IMR-90 (cell line): Measurements from ENCODE around the gene COLEC11. TPM values are rescaled to one million over a fixed set of nuclear protein-coding genes. Genes with fewer than 3 reads are reported as not detected.

ENCODE experiments used
- ATAC-seq: fragments of 200-7000 bp; cut with Tn5 transposase; 2 replicates; pipeline ENCODE4 v1.9.1; 2020; ENCODE audit warnings: low read depth, mild to moderate bottlenecking, moderate library complexity
- BruUV-seq: library from RNA; stranded (reverse); fragments of 400-500 nt; replicated peaks from 2 replicates; lab custom pipeline; 2021; lab: Mats Ljungman, UMichigan
- CTCF ChIA-PET: fragments of 300-600 bp; formaldehyde crosslinking; extraction: SDS; loops from one replicate; lab custom pipeline; 2021; ENCODE audit warnings: antibody characterized with exemption; lab: Yijun Ruan, JAX
- POLR2A ChIA-PET: fragments of 300-600 bp; sonication (Branson Sonifier 250); formaldehyde crosslinking; loops from one replicate; lab custom pipeline; 2022; ENCODE audit warnings: antibody characterized with exemption; ENCODE audit not compliant: unreplicated experiment; lab: Charles Lee
- DNase-seq: peaks from one replicate; pipeline ENCODE4 v3.0.0; 2013
- H2AFZ ChIP-seq: replicated peaks from 2 replicates; pipeline ENCODE3; 2013; ENCODE audit warnings: low read length, mild to moderate bottlenecking; ENCODE audit not compliant: poor library complexity
- H2AK5ac ChIP-seq: 2 replicates; pipeline ENCODE4 v1.6.1; 2013; ENCODE audit warnings: low read depth, low read length, inconsistent platforms
- H2AK9ac ChIP-seq: replicated peaks from 2 replicates; pipeline ENCODE3; 2013; ENCODE audit warnings: mild to moderate bottlenecking, low read depth, low read length, moderate library complexity; ENCODE audit not compliant: poor library complexity
- H2BK120ac ChIP-seq: 2 replicates; pipeline ENCODE4 v1.6.1; 2013; ENCODE audit warnings: low read depth, low read length, inconsistent platforms
- H2BK15ac ChIP-seq: 3 replicates; pipeline ENCODE4 v1.6.1; 2013; ENCODE audit warnings: low read depth, low read length, inconsistent platforms
- H2BK20ac ChIP-seq: 2 replicates; pipeline ENCODE4 v1.6.1; 2013; ENCODE audit warnings: low read depth, mild to moderate bottlenecking, inconsistent platforms, low read length, moderate library complexity
- H2BK5ac ChIP-seq: 2 replicates; pipeline ENCODE4 v1.6.1; 2013; ENCODE audit warnings: mild to moderate bottlenecking, low read depth, low read length, inconsistent platforms; ENCODE audit not compliant: poor library complexity, severe bottlenecking
- H3K14ac ChIP-seq: replicated peaks from 2 replicates; pipeline ENCODE4 v1.6.1; 2013; ENCODE audit warnings: low read depth, low read length, inconsistent platforms
- H3K18ac ChIP-seq: 2 replicates; pipeline ENCODE4 v1.6.1; 2013; ENCODE audit warnings: low read depth, low read length, control low read depth
- H3K23ac ChIP-seq: 2 replicates; pipeline ENCODE4 v1.6.1; 2013; ENCODE audit warnings: low read depth, low read length, inconsistent platforms
- H3K27ac ChIP-seq: 2 replicates; pipeline ENCODE4 v1.5.1; 2013; ENCODE audit warnings: mild to moderate bottlenecking, control low read depth, low read length; ENCODE audit not compliant: insufficient read depth
- H3K27me3 ChIP-seq: 2 replicates; pipeline ENCODE4 v1.6.1; 2013; ENCODE audit warnings: low read length; ENCODE audit not compliant: control insufficient read depth, insufficient read depth
- H3K36me3 ChIP-seq: 2 replicates; pipeline ENCODE4 v1.6.1; 2013; ENCODE audit warnings: low read length, mixed read lengths; ENCODE audit not compliant: control insufficient read depth, insufficient read depth
- H3K4ac ChIP-seq: 2 replicates; pipeline ENCODE4 v1.6.1; 2013; ENCODE audit warnings: low read depth, low read length, inconsistent platforms
- H3K4me1 ChIP-seq: 2 replicates; pipeline ENCODE4 v1.6.1; 2013; ENCODE audit warnings: low read length, mixed read lengths; ENCODE audit not compliant: control insufficient read depth, insufficient read depth
- H3K4me2 ChIP-seq: 2 replicates; pipeline ENCODE4 v1.6.1; 2013; ENCODE audit warnings: low read depth, mild to moderate bottlenecking, control low read depth, low read length, moderate library complexity
- H3K4me3 ChIP-seq: 2 replicates; pipeline ENCODE4 v1.5.1; 2013; ENCODE audit warnings: low read depth, mild to moderate bottlenecking, control low read depth, low read length, moderate library complexity; ENCODE audit not compliant: insufficient read depth
- H3K56ac ChIP-seq: 2 replicates; pipeline ENCODE4 v1.6.1; 2013; ENCODE audit warnings: low read length, inconsistent platforms; ENCODE audit not compliant: insufficient read depth; ENCODE audit errors: extremely low read depth
- H3K79me1 ChIP-seq, 2 experiments: 2 replicates each; pipeline ENCODE4 v1.6.1; 2013; ENCODE audit warnings: low read length in 2 of 2, inconsistent platforms in 1 of 2, low read depth in 1 of 2
- H3K9ac ChIP-seq: 2 replicates; pipeline ENCODE4 v1.6.1; 2013; ENCODE audit warnings: low read depth, low read length, control low read depth
- H3K9me1 ChIP-seq: 2 replicates; pipeline ENCODE4 v1.6.1; 2013; ENCODE audit warnings: low read length, inconsistent platforms; ENCODE audit not compliant: insufficient read depth
- H3K9me3 ChIP-seq: 2 replicates; pipeline ENCODE4 v1.6.1; 2013; ENCODE audit warnings: low read length; ENCODE audit not compliant: control insufficient read depth, insufficient read depth
- H4K20me1 ChIP-seq: 2 replicates; pipeline ENCODE4 v1.6.1; 2013; ENCODE audit warnings: low read length, inconsistent platforms; ENCODE audit not compliant: insufficient read depth
- H4K5ac ChIP-seq: 2 replicates; pipeline ENCODE4 v1.6.1; 2013; ENCODE audit warnings: mild to moderate bottlenecking, low read depth, low read length, control low read depth
- H4K8ac ChIP-seq, 2 experiments: 2 replicates each; pipeline ENCODE4 v1.6.1; 2013; ENCODE audit warnings: low read depth in 2 of 2, low read length in 2 of 2, control low read depth in 1 of 2, inconsistent platforms in 1 of 2
- H4K91ac ChIP-seq: 2 replicates; pipeline ENCODE4 v1.6.1; 2013; ENCODE audit warnings: low read depth, low read length, inconsistent platforms; ENCODE audit not compliant: insufficient read depth
- BHLHE40 ChIP-seq: fragments of 150-350 bp; IDR thresholded peaks from 2 replicates; pipeline ENCODE4 v1.6.1; 2016; ENCODE audit warnings: mild to moderate bottlenecking, low read depth, low read length
- CTCF ChIP-seq: conservative IDR thresholded peaks from 2 replicates; pipeline ENCODE4 v1.5.1; 2012; ENCODE audit warnings: mild to moderate bottlenecking, low read depth, low read length, improper control_type of control experiment
- ELK1 ChIP-seq: fragments of 150-350 bp; IDR thresholded peaks from 2 replicates; pipeline ENCODE4 v1.6.1; 2016; ENCODE audit warnings: low read depth, mild to moderate bottlenecking, low read length, moderate library complexity, borderline replicate concordance
- MAFK ChIP-seq: IDR thresholded peaks from 2 replicates; pipeline ENCODE4 v1.6.1; 2012; ENCODE audit warnings: low read depth, low read length, improper control_type of control experiment
- NFE2L2 ChIP-seq: fragments of 150-350 bp; IDR thresholded peaks from 2 replicates; pipeline ENCODE4 v1.6.1; 2016; ENCODE audit warnings: low read depth, mild to moderate bottlenecking, low read length
- POLR2A ChIP-seq: IDR thresholded peaks from 2 replicates; pipeline ENCODE4 v1.6.1; 2012; ENCODE audit warnings: mild to moderate bottlenecking, low read depth, low read length
- RCOR1 ChIP-seq: IDR thresholded peaks from 2 replicates; pipeline ENCODE4 v1.6.1; 2012; ENCODE audit warnings: mild to moderate bottlenecking, low read length, improper control_type of control experiment; ENCODE audit not compliant: insufficient replicate concordance
- SMC3 ChIP-seq: fragments of 150-350 bp; IDR thresholded peaks from 2 replicates; pipeline ENCODE4 v1.6.1; 2016; ENCODE audit warnings: low read depth, mild to moderate bottlenecking, antibody characterized with exemption, low read length, moderate library complexity
- USF2 ChIP-seq: fragments of 150-350 bp; IDR thresholded peaks from 2 replicates; pipeline ENCODE4 v1.6.1; 2017; ENCODE audit warnings: mild to moderate bottlenecking, antibody characterized with exemption, low read length, low read depth
- WGBS, 2 experiments: methylation state at CpG; one replicate each; pipeline versions ENCODE4 v1.1.5 to v1.1.7; 2013; ENCODE audit warnings: missing lambda C conversion rate in 2 of 2; ENCODE audit not compliant: insufficient read length in 1 of 2; ENCODE audit errors: extremely low coverage in 2 of 2; 5-methylcytosine and 5-hydroxymethylcytosine counted together
- dilution Hi-C: fragments of 300-500 bp; cut with HindIII; formaldehyde crosslinking; loops from one replicate; pipeline ENCODE4 v1.14.3; 2018; ENCODE audit warnings: low sequenced_read_pairs; ENCODE audit not compliant: unreplicated experiment
- in situ Hi-C: fragments of 300-500 bp; cut with MboI; formaldehyde crosslinking; loops from 3 replicates; pipeline ENCODE4 v1.14.3; 2019; ENCODE audit warnings: low sequenced_read_pairs, inconsistent platforms, mixed read lengths
- intact Hi-C: fragments of 100-400 bp; cut with micrococcal nuclease; formaldehyde crosslinking; loops from 2 replicates; pipeline ENCODE4 v1.10.0; 2022
- polyA plus RNA-seq, 3 experiments: library from polyadenylated mRNA; depleted of rRNA; stranded (reverse); fragments of >200 nt; gene quantifications; 2 replicates each; pipeline ENCODE4 v1.2.3, GENCODE V29; 2012; ENCODE audit warnings: low replicate concordance in 1 of 3
- total RNA-seq: library from RNA; depleted of rRNA; stranded (reverse); fragments of >200 nt; gene quantifications from 2 replicates; pipeline ENCODE4 v1.2.3, GENCODE V29; 2012

The COLEC11 gene
- total and polyA plus RNA-seq, 2 of the 4 experiments (the other 2 are of a cell fraction) = under 0.01 to 0.24 TPM

DNA sequence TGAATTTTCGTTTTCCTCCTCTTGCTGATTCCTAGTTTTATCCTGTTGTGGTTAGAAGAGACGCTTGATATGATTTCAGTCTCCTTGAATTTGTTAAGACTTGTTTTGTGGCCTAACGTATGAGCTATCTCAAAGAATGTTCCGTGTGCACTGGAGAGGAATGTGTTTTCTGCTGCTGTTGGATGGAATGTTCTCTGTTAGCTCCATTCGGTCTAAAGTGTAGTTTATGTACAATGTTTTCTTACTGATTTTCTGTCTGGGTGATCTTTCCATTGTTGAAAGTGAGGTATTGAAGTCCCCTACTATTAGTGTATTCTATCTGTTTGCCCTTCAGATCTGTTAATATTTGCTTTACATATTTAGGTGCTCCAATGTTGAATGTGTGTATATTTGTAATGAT is 25.9 kb downstream of the COLEC11 start:
- Histone ChIP-seq H2BK20ac (no peak overlapping the region), H4K20me1 (no peaks in the 10 kb centered on the region), H3K4ac (no peak overlapping the region), H3K4me1 (peaks cover 2% of the 10 kb centered on the region; the same call in 1 of the 2 replicates), H3K56ac (no peak overlapping the region), H4K5ac (no peak overlapping the region), H3K27me3 (no peaks in the 10 kb centered on the region), H2AK9ac (no peak overlapping the region), H2BK5ac (peak overlapping the region; percentile 9), H3K18ac (no peak overlapping the region), H2BK15ac (no peak overlapping the region), H3K79me1 (no peaks in the 10 kb centered on the region), H3K14ac (no peak overlapping the region), H4K8ac (no peak overlapping the region), H3K36me3 (no peaks in the 10 kb centered on the region), H3K23ac (no peak overlapping the region), H2AK5ac (no peak overlapping the region), H3K4me2 (no peak overlapping the region), H3K9me1 (peaks cover under 1% of the 10 kb centered on the region; the same call in 1 of the 2 replicates), H3K9ac (no peak overlapping the region), H2BK120ac (no peak overlapping the region), H2AFZ (no peak overlapping the region), H3K9me3 (peaks cover 3% of the 10 kb centered on the region; the same call in 1 of the 2 replicates), H3K27ac (no peak overlapping the region), H4K91ac (no peak overlapping the region), H3K4me3 (no peak overlapping the region)
- dilution Hi-C loops = no loop called here
- no peak for TF ChIP-seq BHLHE40
- TF ChIP-seq SMC3 = no peak
- no peak for TF ChIP-seq POLR2A
- TF ChIP-seq MAFK = no peak
- TF ChIP-seq USF2 = no peak
- no peak for TF ChIP-seq RCOR1
- no peak for TF ChIP-seq CTCF
- no peak for TF ChIP-seq NFE2L2
- no peak for TF ChIP-seq ELK1
- WGBS, 2 experiments = no CpG with 5 or more reads among the region's 5 CpGs
- DNase-seq (peak; percentile 24), ATAC-seq (peak; percentile 63)
- BruUV-seq = no TSS peak
- intact Hi-C loops = no loop called here
- POLR2A ChIA-PET = interaction anchor here (0.6 kb wide), 1 partner anchor 35 kb away, joined by 4 read pairs; no protein-coding TSS in a partner anchor
- CTCF ChIA-PET = no interaction called here
- in situ Hi-C loops = no loop called here
